Colonic mucosa (tissue), 4 donors: ENCODE measurements around the gene PLPP7. TPM values are rescaled to one million over a fixed set of nuclear protein-coding genes. Genes with fewer than 3 reads are reported as not detected.

Source experiments
- DNase-seq: peaks from one replicate; pipeline ENCODE4 v3.0.0-alpha.2; 2020
- H3K27ac ChIP-seq: fragments of 200-600 bp; one replicate; pipeline ENCODE4 v1.8.0; 2021
- H3K27me3 ChIP-seq: fragments of 200-600 bp; one replicate; pipeline ENCODE4 v1.8.0; 2021
- H3K36me3 ChIP-seq: fragments of 200-600 bp; one replicate; pipeline ENCODE4 v1.8.0; 2021
- H3K4me1 ChIP-seq: fragments of 200-600 bp; one replicate; pipeline ENCODE4 v1.8.0; 2021; ENCODE audit warnings: mild to moderate bottlenecking
- H3K4me3 ChIP-seq: fragments of 200-600 bp; one replicate; pipeline ENCODE4 v1.8.0; 2021
- H3K9ac ChIP-seq, 2 donors: one replicate each; pipeline ENCODE4 v1.7.0; 2013; ENCODE audit warnings: control low read depth in 2 of 2, low read depth in 2 of 2, low read length in 2 of 2
- H3K9me3 ChIP-seq: fragments of 200-600 bp; one replicate; pipeline ENCODE4 v1.8.0; 2021
- CTCF ChIP-seq: fragments of 200-600 bp; IDR thresholded peaks from one replicate; pipeline ENCODE4 v1.8.0; 2022; ENCODE audit warnings: antibody characterized with exemption, mild to moderate bottlenecking
- intact Hi-C: fragments of 100-400 bp; cut with DNase I; formaldehyde crosslinking; loops from one replicate; pipeline ENCODE4 v1.14.1; 2022
- total RNA-seq, 2 donors: library from RNA; stranded (reverse); fragmentation: NEBNext Ultra II Directional in 1 of 2; extraction: Animal tissue kit (Norgen Biotek cat#: 25700) in 1 of 2; gene quantifications; one replicate each; pipeline ENCODE4 v1.2.1, GENCODE V29; 2021
- donor health status: healthy.
- donor health status: DM: no; HTN: no; CAD: no.
- donor health status: DM: no; HTN: no; CAD: no.

PLPP7 gene
- total RNA-seq, 2 donors from 2014 or later: 0.40 to 1.1 TPM

DNA sequence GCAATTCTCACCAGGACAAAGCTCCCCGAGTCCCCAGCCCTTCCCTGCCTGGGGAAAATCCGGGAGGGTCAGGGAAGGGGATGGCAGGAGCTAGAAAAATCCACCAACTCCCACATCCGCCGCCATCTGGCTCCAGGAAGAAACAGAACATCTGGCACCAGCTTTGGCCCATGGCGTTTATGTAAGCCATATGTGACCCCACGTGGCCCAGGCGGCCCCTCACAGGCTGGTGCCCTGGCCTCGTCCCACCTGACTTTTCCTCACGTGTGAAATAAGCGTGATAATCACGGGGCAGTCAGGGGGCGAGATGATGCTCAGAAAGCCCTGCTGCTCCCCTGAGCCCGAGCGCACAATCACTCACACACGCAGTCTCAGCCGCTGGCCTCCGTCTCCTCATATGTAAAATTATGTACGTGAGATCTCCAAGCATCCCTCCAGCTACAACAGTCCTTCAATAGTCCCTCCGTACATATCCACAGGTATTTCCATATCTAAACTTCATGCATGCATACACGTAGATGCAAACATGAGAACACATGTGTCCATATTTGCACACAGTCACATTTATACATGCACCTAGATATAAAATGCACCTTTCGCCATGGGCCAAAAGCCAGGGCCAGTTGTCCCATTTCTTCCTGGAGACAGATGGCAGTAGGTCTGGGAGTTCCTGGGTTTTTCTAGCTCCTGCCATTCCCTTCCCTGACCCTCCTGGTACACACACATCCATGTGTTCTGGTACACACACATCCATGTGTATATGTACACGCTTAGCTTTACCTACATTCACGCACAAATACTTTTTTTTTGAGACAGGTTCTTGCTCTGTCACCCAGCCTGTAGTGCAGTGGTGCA, 28.9 kb downstream of the PLPP7 start:
- no peak for DNase-seq
- no peak for TF ChIP-seq CTCF
- intact Hi-C loops: no loop called here

DNA sequence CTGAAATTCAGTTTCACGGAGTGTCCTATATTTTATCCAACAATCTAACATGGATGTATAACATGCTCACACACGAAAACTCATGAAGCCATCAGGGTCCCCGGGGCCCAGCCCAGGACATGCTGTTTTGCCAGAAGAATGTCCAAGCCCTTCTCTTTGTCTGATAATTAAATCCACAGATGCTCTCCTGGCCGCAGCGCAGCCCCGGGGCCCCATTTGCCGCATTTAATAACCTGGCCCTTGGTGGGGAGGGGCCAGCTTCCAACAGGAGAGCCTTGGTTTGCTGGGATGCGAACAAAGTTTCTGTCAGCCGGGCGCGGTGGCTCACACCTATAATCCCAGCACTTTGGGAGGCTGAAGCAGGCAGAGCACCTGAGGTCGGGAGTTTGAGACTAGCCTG, 30.0 kb downstream of the PLPP7 start:
- no peak for TF ChIP-seq CTCF
- no peak overlapping the region for H3K9ac ChIP-seq
- no peak overlapping the region for H3K4me3 ChIP-seq
- H3K4me1 ChIP-seq: no peaks in the 10 kb centered on the region
- H3K27ac ChIP-seq: no peak overlapping the region
- no peak for DNase-seq
- no peaks in the 10 kb centered on the region for H3K9me3 ChIP-seq
- H3K27me3 ChIP-seq: no peaks in the 10 kb centered on the region
- no peaks in the 10 kb centered on the region for H3K36me3 ChIP-seq
- intact Hi-C loops: no loop called here

More for the DNA sequence above, 28.9 kb downstream of the PLPP7 start:
- Histone ChIP-seq H3K27ac (no peak overlapping the region), H3K4me3 (no peak overlapping the region), H3K36me3 (no peaks in the 10 kb centered on the region), H3K27me3 (no peaks in the 10 kb centered on the region), H3K4me1 (no peaks in the 10 kb centered on the region), H3K9ac (no peak overlapping the region), H3K9me3 (no peaks in the 10 kb centered on the region)

GRCh38 chr9:131320031-131320685, 30.6 kb downstream of the PLPP7 start:
- Histone ChIP-seq H3K4me1 (no peaks in the 10 kb centered on the region), H3K27ac (no peak overlapping the region), H3K9ac (no peak overlapping the region), H3K27me3 (no peaks in the 10 kb centered on the region), H3K4me3 (no peak overlapping the region), H3K9me3 (no peaks in the 10 kb centered on the region), H3K36me3 (no peaks in the 10 kb centered on the region)
- TF ChIP-seq CTCF: no peak
- DNase-seq: no peak
- intact Hi-C loops: no loop called here

GRCh38 chr9:131323629-131324028, 34.1 kb downstream of the PLPP7 start:
- DNase-seq: no peak
- Histone ChIP-seq H3K27ac (no peak overlapping the region), H3K4me3 (no peak overlapping the region), H3K9me3 (no peaks in the 10 kb centered on the region), H3K27me3 (no peaks in the 10 kb centered on the region), H3K36me3 (no peaks in the 10 kb centered on the region), H3K4me1 (no peaks in the 10 kb centered on the region), H3K9ac (no peak overlapping the region)
- TF ChIP-seq CTCF: no peak
- intact Hi-C loops: no loop called here

- H3K9ac ChIP-seq: no peak overlapping the region
- no peak for DNase-seq
- H3K27ac ChIP-seq: no peak overlapping the region
These were observed 35.5 kb downstream of the PLPP7 start for GRCh38 chr9:131324736-131325679.

More at GRCh38 chr9:131324736-131325679, 35.5 kb downstream of the PLPP7 start:
- Histone ChIP-seq H3K36me3 (no peaks in the 10 kb centered on the region), H3K9me3 (no peaks in the 10 kb centered on the region), H3K27me3 (no peaks in the 10 kb centered on the region), H3K4me3 (no peak overlapping the region), H3K4me1 (no peaks in the 10 kb centered on the region)
- TF ChIP-seq CTCF: no peak
- intact Hi-C loops: no loop called here
